PFSK-1 (cell line): ENCODE results near the gene NDEL1.

Source experiments
- POLR2AphosphoS5 ChIP-seq: IDR thresholded peaks from 2 replicates; pipeline ENCODE4 v1.6.1; 2012; ENCODE audit warnings: low read depth, mild to moderate bottlenecking, control low read depth, low read length, moderate library complexity
- SIN3A ChIP-seq: IDR thresholded peaks from 2 replicates; pipeline ENCODE4 v1.6.1; 2012; ENCODE audit warnings: mild to moderate bottlenecking, low read length, moderate library complexity, borderline replicate concordance; ENCODE audit not compliant: insufficient read depth
- TAF1 ChIP-seq: IDR thresholded peaks from 2 replicates; pipeline ENCODE4 v1.6.1; 2012; ENCODE audit warnings: low read length, control low read depth, borderline replicate concordance; ENCODE audit not compliant: insufficient read depth
- TF ChIP-seq, protein P1 (sequence below), 2 experiments: IDR thresholded peaks; 2 replicates each; pipeline versions ENCODE4 v1.6.1 to v1.8.0; 2011 to 2012; ENCODE audit warnings: low read depth in 2 of 2, low read length in 2 of 2, control low read depth in 1 of 2, inconsistent platforms in 1 of 2, mild to moderate bottlenecking in 1 of 2, moderate library complexity in 1 of 2; ENCODE audit not compliant: insufficient read depth in 1 of 2

GRCh38 chr17:8503807-8504206 is 68.1 kb downstream of the NDEL1 start:
- TF ChIP-seq POLR2AphosphoS5, result no peak
- no peak for TF ChIP-seq TAF1
- TF ChIP-seq, protein P1, sequence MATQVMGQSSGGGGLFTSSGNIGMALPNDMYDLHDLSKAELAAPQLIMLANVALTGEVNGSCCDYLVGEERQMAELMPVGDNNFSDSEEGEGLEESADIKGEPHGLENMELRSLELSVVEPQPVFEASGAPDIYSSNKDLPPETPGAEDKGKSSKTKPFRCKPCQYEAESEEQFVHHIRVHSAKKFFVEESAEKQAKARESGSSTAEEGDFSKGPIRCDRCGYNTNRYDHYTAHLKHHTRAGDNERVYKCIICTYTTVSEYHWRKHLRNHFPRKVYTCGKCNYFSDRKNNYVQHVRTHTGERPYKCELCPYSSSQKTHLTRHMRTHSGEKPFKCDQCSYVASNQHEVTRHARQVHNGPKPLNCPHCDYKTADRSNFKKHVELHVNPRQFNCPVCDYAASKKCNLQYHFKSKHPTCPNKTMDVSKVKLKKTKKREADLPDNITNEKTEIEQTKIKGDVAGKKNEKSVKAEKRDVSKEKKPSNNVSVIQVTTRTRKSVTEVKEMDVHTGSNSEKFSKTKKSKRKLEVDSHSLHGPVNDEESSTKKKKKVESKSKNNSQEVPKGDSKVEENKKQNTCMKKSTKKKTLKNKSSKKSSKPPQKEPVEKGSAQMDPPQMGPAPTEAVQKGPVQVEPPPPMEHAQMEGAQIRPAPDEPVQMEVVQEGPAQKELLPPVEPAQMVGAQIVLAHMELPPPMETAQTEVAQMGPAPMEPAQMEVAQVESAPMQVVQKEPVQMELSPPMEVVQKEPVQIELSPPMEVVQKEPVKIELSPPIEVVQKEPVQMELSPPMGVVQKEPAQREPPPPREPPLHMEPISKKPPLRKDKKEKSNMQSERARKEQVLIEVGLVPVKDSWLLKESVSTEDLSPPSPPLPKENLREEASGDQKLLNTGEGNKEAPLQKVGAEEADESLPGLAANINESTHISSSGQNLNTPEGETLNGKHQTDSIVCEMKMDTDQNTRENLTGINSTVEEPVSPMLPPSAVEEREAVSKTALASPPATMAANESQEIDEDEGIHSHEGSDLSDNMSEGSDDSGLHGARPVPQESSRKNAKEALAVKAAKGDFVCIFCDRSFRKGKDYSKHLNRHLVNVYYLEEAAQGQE (IDR thresholded peaks at IDR 0.05; ENCODE audit: insufficient read depth in 1 of 2, low read depth in 2 of 2, low read length in 2 of 2), result no peak
- TF ChIP-seq SIN3A, result no peak
